ENCODE measurements around the gene PMP22.

DNA sequence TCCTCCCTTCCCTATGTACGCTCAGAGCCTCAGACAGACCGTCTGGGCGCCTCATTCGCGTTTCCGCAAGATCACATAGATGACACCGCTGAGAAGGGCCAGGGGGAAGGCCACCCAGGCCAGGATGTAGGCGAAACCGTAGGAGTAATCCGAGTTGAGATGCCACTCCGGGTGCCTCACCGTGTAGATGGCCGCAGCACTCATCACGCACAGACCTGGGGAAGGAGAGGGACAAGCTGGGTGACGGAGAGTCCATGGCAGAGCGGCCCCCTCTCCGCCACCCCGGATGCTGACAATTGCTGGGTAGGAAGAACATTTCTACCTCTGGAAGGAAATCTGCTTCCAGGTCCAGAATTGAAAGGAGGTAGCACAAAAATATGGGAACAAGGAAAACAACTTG lies 34.3 kb downstream of the PMP22 start:
- TF ChIP-seq FOXK2 (IDR thresholded peaks at IDR 0.05) (no peak), HDGF (IDR thresholded peaks at IDR 0.05; ENCODE audit: borderline replicate concordance) (no peak), LEF1 (IDR thresholded peaks at IDR 0.05; ENCODE audit: borderline replicate concordance) (no peak), SUZ12 (IDR thresholded peaks at IDR 0.05) (no peak), FOXM1 (IDR thresholded peaks at IDR 0.05; ENCODE audit: borderline replicate concordance) (no peak), TARDBP (IDR thresholded peaks at IDR 0.05) (no peak), CTBP1 (IDR thresholded peaks at IDR 0.05; ENCODE audit: borderline replicate concordance) (no peak), ELF4 (IDR thresholded peaks at IDR 0.05) (no peak), SP1 (IDR thresholded peaks at IDR 0.05) (no peak), BHLHE40 (IDR thresholded peaks at IDR 0.05; ENCODE audit: borderline replicate concordance) (no peak), PKNOX1 (IDR thresholded peaks at IDR 0.05) (no peak), ARNT (IDR thresholded peaks at IDR 0.05) (no peak)

Measured in HEK293T (cell line).